ENCODE measurements around the gene SST.

GRCh38 chr3:187667526-187667925 lies 2.7 kb downstream of the SST start:
- TF ChIP-seq CTCF (IDR thresholded peaks at IDR 0.05) = no peak
- TF ChIP-seq POLR2A (IDR thresholded peaks at IDR 0.05) = no peak

Data from esophagus squamous epithelium (tissue), 4 donors.